ENCODE measurements around the gene ITPR1. TPM values are rescaled to one million over a fixed set of nuclear protein-coding genes. Genes with fewer than 3 reads are reported as not detected.

The ITPR1 gene
- total and polyA plus RNA-seq, 2 donors: 57.3 to 240 TPM

GRCh38 chr3:4634894-4635293 is 141.7 kb downstream of the ITPR1 start:
- H3K36me3 ChIP-seq (ENCODE audit: insufficient read depth): no peaks in the 10 kb centered on the region
- H3K4me1 ChIP-seq (ENCODE audit: insufficient read depth): no peaks in the 10 kb centered on the region
- H3K27ac ChIP-seq (ENCODE audit: low read depth): no peak overlapping the region
- 83% methylated on average over 6 of the region's 6 CpGs for WGBS
- DNase-seq (ENCODE audit: extremely low spot score): no peak
- no peak overlapping the region for H3K4me3 ChIP-seq (ENCODE audit: low read depth, low read length)

GRCh38 chr3:4637265-4637664 is 144.1 kb downstream of the ITPR1 start:
- Histone ChIP-seq H3K4me1 (ENCODE audit: insufficient read depth) (no peaks in the 10 kb centered on the region), H3K36me3 (ENCODE audit: insufficient read depth) (no peaks in the 10 kb centered on the region), H3K4me3 (ENCODE audit: low read depth, low read length) (no peak overlapping the region), H3K27ac (ENCODE audit: low read depth) (no peak overlapping the region)
- DNase-seq (ENCODE audit: extremely low spot score): no peak
- 79% methylated on average over 2 of the region's 2 CpGs for WGBS

GRCh38 chr3:4641863-4642563 is 148.9 kb downstream of the ITPR1 start:
- no peak for DNase-seq (ENCODE audit: extremely low spot score)
- WGBS: 85% methylated on average over 9 of the region's 9 CpGs
- H3K4me3 ChIP-seq (ENCODE audit: low read depth, low read length): no peak overlapping the region
- no peaks in the 10 kb centered on the region for H3K4me1 ChIP-seq (ENCODE audit: insufficient read depth)
- no peaks in the 10 kb centered on the region for H3K36me3 ChIP-seq (ENCODE audit: insufficient read depth)
- no peak overlapping the region for H3K27ac ChIP-seq (ENCODE audit: low read depth)

- DNase-seq (ENCODE audit: extremely low spot score): no peak
- H3K4me3 ChIP-seq (ENCODE audit: low read depth, low read length): no peak overlapping the region
- no peak overlapping the region for H3K27ac ChIP-seq (ENCODE audit: low read depth)
- no peaks in the 10 kb centered on the region for H3K36me3 ChIP-seq (ENCODE audit: insufficient read depth)
- no peaks in the 10 kb centered on the region for H3K4me1 ChIP-seq (ENCODE audit: insufficient read depth)
- 90% methylated on average over 8 of the region's 8 CpGs for WGBS
These were observed 149.5 kb downstream of the ITPR1 start for GRCh38 chr3:4642611-4643010.

- H3K4me3 ChIP-seq (ENCODE audit: low read depth, low read length): no peak overlapping the region
- no peaks in the 10 kb centered on the region for H3K36me3 ChIP-seq (ENCODE audit: insufficient read depth)
- no peak for DNase-seq (ENCODE audit: extremely low spot score)
- H3K4me1 ChIP-seq (ENCODE audit: insufficient read depth): no peaks in the 10 kb centered on the region
- H3K27ac ChIP-seq (ENCODE audit: low read depth): no peak overlapping the region
- 86% methylated on average over 9 of the region's 9 CpGs for WGBS
These were observed 150.9 kb downstream of the ITPR1 start for GRCh38 chr3:4643904-4644547.

- WGBS: 87% methylated on average over 3 of the region's 3 CpGs
- Histone ChIP-seq H3K4me1 (ENCODE audit: insufficient read depth) (no peaks in the 10 kb centered on the region), H3K36me3 (ENCODE audit: insufficient read depth) (no peaks in the 10 kb centered on the region), H3K4me3 (ENCODE audit: low read depth, low read length) (no peak overlapping the region), H3K27ac (ENCODE audit: low read depth) (no peak overlapping the region)
- no peak for DNase-seq (ENCODE audit: extremely low spot score)
These were observed 151.8 kb downstream of the ITPR1 start for GRCh38 chr3:4644951-4645350.

- Histone ChIP-seq H3K36me3 (ENCODE audit: insufficient read depth) (no peaks in the 10 kb centered on the region), H3K4me1 (ENCODE audit: insufficient read depth) (no peaks in the 10 kb centered on the region), H3K27ac (ENCODE audit: low read depth) (no peak overlapping the region), H3K4me3 (ENCODE audit: low read depth, low read length) (no peak overlapping the region)
- 85% methylated on average over 6 of the region's 6 CpGs for WGBS
- DNase-seq (ENCODE audit: extremely low spot score): no peak
These were observed 152.3 kb downstream of the ITPR1 start for GRCh38 chr3:4645468-4645867.

- over 99% methylated on average over 2 of the region's 2 CpGs for WGBS
- H3K36me3 ChIP-seq (ENCODE audit: insufficient read depth): no peaks in the 10 kb centered on the region
These were observed 154.3 kb downstream of the ITPR1 start for GRCh38 chr3:4647411-4647810.

GRCh38 chr3:4655145-4656045 is 162.2 kb downstream of the ITPR1 start:
- 71% methylated on average over 17 of the region's 17 CpGs for WGBS
- H3K4me3 ChIP-seq (ENCODE audit: low read depth, low read length): no peak overlapping the region
- no peak for DNase-seq (ENCODE audit: extremely low spot score)
- H3K36me3 ChIP-seq (ENCODE audit: insufficient read depth): no peaks in the 10 kb centered on the region
- H3K27ac ChIP-seq (ENCODE audit: low read depth): no peak overlapping the region
- H3K4me1 ChIP-seq (ENCODE audit: insufficient read depth): no peaks in the 10 kb centered on the region

More at GRCh38 chr3:4647411-4647810, 154.3 kb downstream of the ITPR1 start:
- Histone ChIP-seq H3K4me1 (ENCODE audit: insufficient read depth) (no peaks in the 10 kb centered on the region), H3K27ac (ENCODE audit: low read depth) (no peak overlapping the region), H3K4me3 (ENCODE audit: low read depth, low read length) (no peak overlapping the region)
- DNase-seq (ENCODE audit: extremely low spot score): no peak

- H3K4me1 ChIP-seq (ENCODE audit: insufficient read depth): no peaks in the 10 kb centered on the region
- WGBS: 41% methylated on average over 6 of the region's 6 CpGs
- no peaks in the 10 kb centered on the region for H3K36me3 ChIP-seq (ENCODE audit: insufficient read depth)
- no peak overlapping the region for H3K27ac ChIP-seq (ENCODE audit: low read depth)
- H3K4me3 ChIP-seq (ENCODE audit: low read depth, low read length): no peak overlapping the region
- peak; percentile 53 for DNase-seq (ENCODE audit: extremely low spot score)
These were observed 162.9 kb downstream of the ITPR1 start for GRCh38 chr3:4656059-4656458.

GRCh38 chr3:4656626-4657328 is 163.6 kb downstream of the ITPR1 start:
- no peak for DNase-seq (ENCODE audit: extremely low spot score)
- Histone ChIP-seq H3K36me3 (ENCODE audit: insufficient read depth) (no peaks in the 10 kb centered on the region), H3K4me3 (ENCODE audit: low read depth, low read length) (no peak overlapping the region), H3K27ac (ENCODE audit: low read depth) (no peak overlapping the region), H3K4me1 (ENCODE audit: insufficient read depth) (no peaks in the 10 kb centered on the region)
- 74% methylated on average over 13 of the region's 13 CpGs for WGBS

GRCh38 chr3:4660936-4661335 is 167.8 kb downstream of the ITPR1 start:
- DNase-seq (ENCODE audit: extremely low spot score): no peak
- H3K36me3 ChIP-seq (ENCODE audit: insufficient read depth): no peaks in the 10 kb centered on the region

GRCh38 chr3:4664412-4664811 is 171.3 kb downstream of the ITPR1 start:
- H3K36me3 ChIP-seq (ENCODE audit: insufficient read depth): no peaks in the 10 kb centered on the region
- 89% methylated on average over 2 of the region's 2 CpGs for WGBS
- no peak overlapping the region for H3K4me3 ChIP-seq (ENCODE audit: low read depth, low read length)
- no peaks in the 10 kb centered on the region for H3K4me1 ChIP-seq (ENCODE audit: insufficient read depth)
- DNase-seq (ENCODE audit: extremely low spot score): no peak
- no peak overlapping the region for H3K27ac ChIP-seq (ENCODE audit: low read depth)

More at GRCh38 chr3:4660936-4661335, 167.8 kb downstream of the ITPR1 start:
- WGBS: 91% methylated on average over 7 of the region's 7 CpGs
- H3K27ac ChIP-seq (ENCODE audit: low read depth): no peak overlapping the region
- H3K4me1 ChIP-seq (ENCODE audit: insufficient read depth): no peaks in the 10 kb centered on the region
- no peak overlapping the region for H3K4me3 ChIP-seq (ENCODE audit: low read depth, low read length)
